ENCODE results near the gene RBP5. TPM values are rescaled to one million over a fixed set of nuclear protein-coding genes. Genes with fewer than 3 reads are reported as not detected.

RBP5 gene
- total and polyA plus RNA-seq, 2 donors (not counting 1 experiment from before 2014, with no cell fraction given): not detected

- Histone ChIP-seq H3K4me2 (ENCODE audit: extremely low read depth, insufficient read depth, low read length) (no peak overlapping the region), H3K4me3 (replicated peaks in 1 of 4; ENCODE audit: control extremely low read depth in 1 of 4, insufficient read depth in 1 of 4, low read depth in 3 of 4, low read length in 4 of 4) (no peak overlapping the region)
- TF ChIP-seq EZH2 (IDR thresholded peaks at IDR 0.05; ENCODE audit: low read length, missing control alignments) (no peak), CTCF (conservative IDR thresholded peaks at IDR 0.05 in 1 of 2, IDR thresholded peaks at IDR 0.05 in 1 of 2; ENCODE audit: low read depth in 1 of 2, low read length in 2 of 2) (no peak)
These were observed 54.7 kb downstream of the RBP5 start for GRCh38 chr12:7073946-7074345.

More at GRCh38 chr12:7073946-7074345, 54.7 kb downstream of the RBP5 start:
- Histone ChIP-seq H3K4me1 (ENCODE audit: control insufficient read depth, extremely low read depth, insufficient read depth, low read length) (peaks cover 11% of the 10 kb centered on the region), H4K20me1 (ENCODE audit: control insufficient read depth, extremely low read depth, insufficient read depth, low read length) (no peaks in the 10 kb centered on the region), H2AFZ (ENCODE audit: low read length) (no peak overlapping the region), H3K9ac (ENCODE audit: insufficient read depth, low read length) (no peak overlapping the region), H3K36me3 (ENCODE audit: control insufficient read depth, insufficient read depth, low read length) (peaks cover 8% of the 10 kb centered on the region), H3K9me3 (ENCODE audit: control insufficient read depth, insufficient read depth, low read depth, low read length) (no peaks in the 10 kb centered on the region), H3K79me2 (ENCODE audit: control insufficient read depth, insufficient read depth, low read length) (no peaks in the 10 kb centered on the region), H3K27me3 (ENCODE audit: control insufficient read depth, insufficient read depth, low read length) (no peaks in the 10 kb centered on the region), H3K27ac (ENCODE audit: insufficient read depth, low read length) (no peak overlapping the region)
- DNase-seq (ENCODE audit: low read depth in 2 of 2): no peak

Other genes with a start within 250 kb of the RBP5 start
- gene LRRC23, start 224.1 kb downstream of the RBP5 start, total RNA-seq: 9.6 and 14.9 TPM in 2 replicates
- 5.6 and 6.4 TPM in 2 replicates for gene LRRC23, start 224.1 kb downstream of the RBP5 start, polyA plus RNA-seq
- 20.3 TPM in 2 replicates for gene ENO2, start 214.3 kb downstream of the RBP5 start, total RNA-seq
- 29.4 and 43.0 TPM in 2 replicates for gene ENO2, start 214.3 kb downstream of the RBP5 start, polyA plus RNA-seq
- 8.2 and 21.5 TPM in 2 replicates for gene ATN1, start 200.9 kb downstream of the RBP5 start, total RNA-seq
- gene ATN1, start 200.9 kb downstream of the RBP5 start, polyA plus RNA-seq: 9.4 and 14.5 TPM in 2 replicates
- not detected in 2 replicates for gene RNU7-1, start 185.1 kb downstream of the RBP5 start, total RNA-seq
- gene RNU7-1, start 185.1 kb downstream of the RBP5 start, polyA plus RNA-seq: not detected in 2 replicates
- 107 and 177 TPM in 2 replicates for gene C12orf57, start 184.9 kb downstream of the RBP5 start, total RNA-seq
- gene C12orf57, start 184.9 kb downstream of the RBP5 start, polyA plus RNA-seq: 172 and 220 TPM in 2 replicates
- 0.26 TPM in 1 of 2 replicates, not detected in the other for gene PTPN6, start 177.5 kb downstream of the RBP5 start, total RNA-seq
- 0.06 TPM in 1 of 2 replicates, not detected in the other for gene PTPN6, start 177.5 kb downstream of the RBP5 start, polyA plus RNA-seq
- gene PHB2, start 158.2 kb downstream of the RBP5 start, total RNA-seq: 112 and 169 TPM in 2 replicates
- 193 and 266 TPM in 2 replicates for gene PHB2, start 158.2 kb downstream of the RBP5 start, polyA plus RNA-seq
- gene EMG1, start 158.0 kb downstream of the RBP5 start, total RNA-seq: 27.4 and 31.6 TPM in 2 replicates
- 33.4 and 46.4 TPM in 2 replicates for gene EMG1, start 158.0 kb downstream of the RBP5 start, polyA plus RNA-seq
- gene LPCAT3, start 110.4 kb downstream of the RBP5 start, total RNA-seq: 10.0 and 11.4 TPM in 2 replicates
- 48.5 and 54.0 TPM in 2 replicates for gene LPCAT3, start 110.4 kb downstream of the RBP5 start, polyA plus RNA-seq
- gene C1S, start 68.2 kb downstream of the RBP5 start, total RNA-seq: 997 and 1,549 TPM in 2 replicates
- gene C1S, start 68.2 kb downstream of the RBP5 start, polyA plus RNA-seq: 265 and 507 TPM in 2 replicates
- gene C1R, start 36.4 kb downstream of the RBP5 start, total RNA-seq: 407 and 650 TPM in 2 replicates
- gene C1R, start 36.4 kb downstream of the RBP5 start, polyA plus RNA-seq: 284 and 617 TPM in 2 replicates
- 34.4 and 64.9 TPM in 2 replicates for gene C1RL, start 19.7 kb downstream of the RBP5 start, total RNA-seq
- gene C1RL, start 19.7 kb downstream of the RBP5 start, polyA plus RNA-seq: 26.8 and 46.2 TPM in 2 replicates
- gene CLSTN3, start 1.5 kb upstream of the RBP5 start, total RNA-seq: 9.5 and 23.5 TPM in 2 replicates
- 8.3 and 11.9 TPM in 2 replicates for gene CLSTN3, start 1.5 kb upstream of the RBP5 start, polyA plus RNA-seq
- gene PEX5, start 60.8 kb upstream of the RBP5 start, total RNA-seq: 23.3 and 28.0 TPM in 2 replicates
- gene PEX5, start 60.8 kb upstream of the RBP5 start, polyA plus RNA-seq: 14.4 and 18.7 TPM in 2 replicates
- gene ACSM4, start 175.2 kb upstream of the RBP5 start, total RNA-seq: not detected in 2 replicates
- gene ACSM4, start 175.2 kb upstream of the RBP5 start, polyA plus RNA-seq: not detected in 2 replicates

All from fibroblast of lung (primary cell).